Progenitor cell of endocrine pancreas (in vitro differentiated cells): ENCODE results near the gene EFHD2. TPM values are rescaled to one million over a fixed set of nuclear protein-coding genes. Genes with fewer than 3 reads are reported as not detected.
"Not testable (repeated sequence)": the region's sequence is repeated elsewhere in the genome, so short reads cannot be mapped to it uniquely, and the experiment has no call there.

Experiments
- DNase-seq: peaks from one replicate; pipeline ENCODE4 v3.0.0; 2021; ENCODE audit warnings: low spot score; ENCODE audit not compliant: unreplicated experiment
- H3K27ac Mint-ChIP-seq: 2 replicates; pipeline ENCODE4 v1.8.0; 2021; ENCODE audit warnings: mild to moderate bottlenecking, moderate library complexity, mixed read lengths
- H3K27me3 Mint-ChIP-seq: 2 replicates; pipeline ENCODE4 v1.8.0; 2021; ENCODE audit warnings: mixed read lengths
- H3K36me3 Mint-ChIP-seq: 2 replicates; pipeline ENCODE4 v1.8.0; 2022; ENCODE audit warnings: mixed read lengths; ENCODE audit not compliant: insufficient read depth
- H3K4me1 Mint-ChIP-seq: 2 replicates; pipeline ENCODE4 v1.8.0; 2021; ENCODE audit warnings: low read depth, mixed read lengths
- H3K4me3 Mint-ChIP-seq: 2 replicates; pipeline ENCODE4 v1.8.0; 2021; ENCODE audit warnings: low read depth, mild to moderate bottlenecking, moderate library complexity, mixed read lengths
- H3K9me3 Mint-ChIP-seq: 2 replicates; pipeline ENCODE4 v1.8.0; 2021; ENCODE audit warnings: low read depth, mixed read lengths
- total RNA-seq: library from RNA; stranded (reverse); gene quantifications from 2 replicates; pipeline ENCODE4 v1.2.1, GENCODE V29; 2021
- TF ChIP-seq, protein P1 (sequence below): fragments of 200-600 bp; sonication (generic); IDR thresholded peaks from one replicate; pipeline ENCODE4 v1.5.0; 2021; ENCODE audit warnings: antibody characterized with exemption, mild to moderate bottlenecking; ENCODE audit not compliant: unreplicated experiment

Gene EFHD2
- total RNA-seq, 1 donor from 2014 or later = 19.4 TPM

DNA sequence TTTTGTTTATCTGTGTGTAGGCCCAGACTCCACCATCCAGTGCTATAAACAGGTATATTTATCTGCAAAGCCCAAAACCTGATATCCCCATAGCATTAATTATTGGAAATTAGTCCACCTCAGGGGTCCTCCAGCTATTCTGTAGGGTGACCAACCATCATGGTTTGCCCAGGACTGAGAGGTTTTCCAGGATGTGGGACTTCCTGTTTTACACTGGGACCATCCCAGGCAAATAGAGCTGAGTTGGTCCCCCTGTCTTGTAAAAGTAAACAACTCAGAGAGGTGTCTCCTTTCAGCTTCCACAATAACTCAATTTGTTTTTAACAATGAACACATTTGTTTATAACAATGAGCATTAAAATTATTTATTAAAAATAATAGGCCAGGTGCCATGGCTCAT, 58.5 kb downstream of the EFHD2 start:
- H3K27me3 Mint-ChIP-seq = no peaks in the 10 kb centered on the region
- TF ChIP-seq, protein P1, sequence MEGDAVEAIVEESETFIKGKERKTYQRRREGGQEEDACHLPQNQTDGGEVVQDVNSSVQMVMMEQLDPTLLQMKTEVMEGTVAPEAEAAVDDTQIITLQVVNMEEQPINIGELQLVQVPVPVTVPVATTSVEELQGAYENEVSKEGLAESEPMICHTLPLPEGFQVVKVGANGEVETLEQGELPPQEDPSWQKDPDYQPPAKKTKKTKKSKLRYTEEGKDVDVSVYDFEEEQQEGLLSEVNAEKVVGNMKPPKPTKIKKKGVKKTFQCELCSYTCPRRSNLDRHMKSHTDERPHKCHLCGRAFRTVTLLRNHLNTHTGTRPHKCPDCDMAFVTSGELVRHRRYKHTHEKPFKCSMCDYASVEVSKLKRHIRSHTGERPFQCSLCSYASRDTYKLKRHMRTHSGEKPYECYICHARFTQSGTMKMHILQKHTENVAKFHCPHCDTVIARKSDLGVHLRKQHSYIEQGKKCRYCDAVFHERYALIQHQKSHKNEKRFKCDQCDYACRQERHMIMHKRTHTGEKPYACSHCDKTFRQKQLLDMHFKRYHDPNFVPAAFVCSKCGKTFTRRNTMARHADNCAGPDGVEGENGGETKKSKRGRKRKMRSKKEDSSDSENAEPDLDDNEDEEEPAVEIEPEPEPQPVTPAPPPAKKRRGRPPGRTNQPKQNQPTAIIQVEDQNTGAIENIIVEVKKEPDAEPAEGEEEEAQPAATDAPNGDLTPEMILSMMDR = no peak
- H3K36me3 Mint-ChIP-seq = no peaks in the 10 kb centered on the region
- peaks cover 4% of the 10 kb centered on the region for H3K4me1 Mint-ChIP-seq
- H3K9me3 Mint-ChIP-seq = no peaks in the 10 kb centered on the region
- no peak overlapping the region for H3K4me3 Mint-ChIP-seq
- no peak overlapping the region for H3K27ac Mint-ChIP-seq
- DNase-seq = no peak

DNA sequence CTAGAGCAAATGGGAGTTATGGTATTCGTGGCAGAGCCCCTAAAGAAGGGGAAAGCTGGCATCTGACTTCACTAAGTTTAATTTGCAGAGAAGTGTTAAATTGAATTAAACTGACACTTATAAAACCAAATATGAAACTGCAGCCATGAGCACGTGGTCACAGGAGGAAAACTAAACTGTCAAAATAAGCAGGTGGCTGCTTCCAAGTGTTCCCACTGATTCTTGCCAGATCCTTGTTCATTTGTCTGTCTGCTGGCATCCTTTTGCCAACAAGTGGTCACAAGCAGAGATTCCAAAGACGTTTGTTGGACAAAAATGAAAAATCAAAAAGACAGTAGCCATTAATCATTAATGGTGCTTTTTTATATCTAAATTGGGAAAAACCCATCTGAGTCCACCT, 59.7 kb downstream of the EFHD2 start:
- Mint-ChIP-seq H3K4me1 (no peaks in the 10 kb centered on the region), H3K36me3 (no peaks in the 10 kb centered on the region), H3K4me3 (no peak overlapping the region), H3K27ac (no peak overlapping the region), H3K9me3 (no peaks in the 10 kb centered on the region), H3K27me3 (no peaks in the 10 kb centered on the region)
- TF ChIP-seq, protein P1 = no peak
- no peak for DNase-seq

DNA sequence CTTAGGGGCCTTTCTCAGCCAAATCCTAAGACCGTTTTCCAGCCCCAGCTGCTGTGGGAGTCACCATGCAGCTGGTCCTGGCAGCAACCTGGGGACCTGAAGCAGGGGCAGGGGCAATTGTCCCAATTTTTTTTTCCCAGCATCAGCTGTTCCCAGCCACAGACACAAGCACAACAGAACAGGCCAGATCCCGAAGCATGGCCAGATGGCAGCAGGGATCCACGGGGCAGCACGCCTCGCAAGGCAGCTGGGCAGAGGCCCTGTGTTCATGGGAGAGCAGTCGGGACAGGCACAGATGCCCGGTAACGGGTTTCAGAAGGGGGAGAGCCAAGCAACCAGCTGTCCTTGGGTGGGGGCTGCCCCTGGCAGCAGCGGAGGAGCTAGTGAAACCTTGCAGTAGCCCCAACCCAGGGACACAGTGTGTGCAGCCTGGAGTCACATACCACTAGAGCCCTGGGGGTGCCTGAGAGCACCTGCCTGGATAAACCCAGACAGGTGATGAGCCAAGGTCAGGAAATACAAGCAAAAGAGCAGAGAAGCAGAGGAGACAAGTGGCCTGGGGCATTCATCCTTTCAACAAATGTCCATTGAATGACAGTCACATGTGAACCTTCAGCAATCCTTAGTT, 60.2 kb downstream of the EFHD2 start:
- H3K36me3 Mint-ChIP-seq, H3K9me3 Mint-ChIP-seq, H3K27me3 Mint-ChIP-seq, H3K27ac Mint-ChIP-seq, DNase-seq, H3K4me1 Mint-ChIP-seq, H3K4me3 Mint-ChIP-seq: not testable (repeated sequence)

DNA sequence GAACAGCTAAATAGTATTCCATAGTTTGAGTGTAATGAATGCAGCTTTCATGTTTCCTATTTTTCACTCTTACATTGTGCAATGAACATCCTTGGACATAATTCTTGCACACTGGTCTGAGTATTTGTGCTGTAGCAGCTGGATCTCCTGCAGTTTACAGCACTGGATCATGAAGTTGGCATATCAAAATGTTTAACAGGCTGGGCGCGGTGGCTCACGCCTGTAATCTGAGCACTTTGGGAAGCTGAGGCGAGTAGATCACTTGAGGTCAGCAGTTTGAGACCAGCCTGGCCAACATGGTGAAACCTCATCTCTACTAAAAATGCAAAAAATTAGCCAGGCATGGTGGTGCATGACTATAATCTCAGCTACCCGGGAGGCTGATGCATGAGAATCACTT, 61.4 kb downstream of the EFHD2 start:
- not testable (repeated sequence) for H3K36me3 Mint-ChIP-seq, H3K9me3 Mint-ChIP-seq, H3K4me3 Mint-ChIP-seq, DNase-seq, H3K4me1 Mint-ChIP-seq, H3K27me3 Mint-ChIP-seq, H3K27ac Mint-ChIP-seq

DNA sequence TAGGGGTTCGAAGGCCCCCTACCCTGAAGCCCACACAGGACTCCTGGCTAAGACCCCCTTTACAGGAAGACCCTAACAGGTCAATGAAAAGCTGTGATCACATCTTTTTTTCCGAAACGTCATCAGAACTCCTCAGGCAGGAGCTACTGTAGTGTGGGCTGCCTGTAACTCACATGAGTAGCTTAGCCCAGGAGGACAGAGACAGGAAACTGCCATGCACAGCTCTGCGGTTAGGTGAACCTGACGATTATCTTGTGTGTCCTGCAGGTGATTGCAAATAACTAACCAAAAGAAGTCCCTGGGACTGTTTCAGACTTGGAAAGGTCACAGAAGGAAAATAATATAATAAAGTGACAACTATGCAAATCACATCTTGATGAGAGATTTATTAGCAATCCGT, 62.0 kb downstream of the EFHD2 start:
- not testable (repeated sequence) for H3K9me3 Mint-ChIP-seq, H3K27ac Mint-ChIP-seq, H3K4me1 Mint-ChIP-seq, H3K4me3 Mint-ChIP-seq, H3K36me3 Mint-ChIP-seq, DNase-seq, H3K27me3 Mint-ChIP-seq

DNA sequence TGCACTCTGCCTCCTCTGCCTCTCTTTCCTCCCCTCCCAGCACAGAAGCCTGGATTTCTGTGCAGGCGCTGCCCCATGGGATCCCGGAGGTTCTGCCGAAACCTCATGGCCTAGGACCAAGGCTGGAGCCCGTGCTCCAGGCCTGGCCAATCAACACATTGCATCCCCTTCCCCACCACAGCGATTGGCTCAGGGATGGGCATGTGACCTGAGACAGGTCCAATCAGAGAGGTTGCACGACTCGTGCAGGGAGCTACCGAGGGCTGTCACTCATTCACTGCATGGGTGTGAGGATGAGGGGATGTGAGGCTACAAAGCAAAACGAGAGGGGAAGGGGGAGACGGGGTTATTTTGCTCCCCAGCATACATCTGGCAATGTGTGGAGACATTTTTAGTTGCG, 62.9 kb downstream of the EFHD2 start:
- no peak overlapping the region for H3K27ac Mint-ChIP-seq
- TF ChIP-seq, protein P1 = no peak
- H3K27me3 Mint-ChIP-seq = no peaks in the 10 kb centered on the region
- no peak overlapping the region for H3K4me3 Mint-ChIP-seq
- no peaks in the 10 kb centered on the region for H3K36me3 Mint-ChIP-seq
- no peaks in the 10 kb centered on the region for H3K4me1 Mint-ChIP-seq
- no peaks in the 10 kb centered on the region for H3K9me3 Mint-ChIP-seq
- no peak for DNase-seq

DNA sequence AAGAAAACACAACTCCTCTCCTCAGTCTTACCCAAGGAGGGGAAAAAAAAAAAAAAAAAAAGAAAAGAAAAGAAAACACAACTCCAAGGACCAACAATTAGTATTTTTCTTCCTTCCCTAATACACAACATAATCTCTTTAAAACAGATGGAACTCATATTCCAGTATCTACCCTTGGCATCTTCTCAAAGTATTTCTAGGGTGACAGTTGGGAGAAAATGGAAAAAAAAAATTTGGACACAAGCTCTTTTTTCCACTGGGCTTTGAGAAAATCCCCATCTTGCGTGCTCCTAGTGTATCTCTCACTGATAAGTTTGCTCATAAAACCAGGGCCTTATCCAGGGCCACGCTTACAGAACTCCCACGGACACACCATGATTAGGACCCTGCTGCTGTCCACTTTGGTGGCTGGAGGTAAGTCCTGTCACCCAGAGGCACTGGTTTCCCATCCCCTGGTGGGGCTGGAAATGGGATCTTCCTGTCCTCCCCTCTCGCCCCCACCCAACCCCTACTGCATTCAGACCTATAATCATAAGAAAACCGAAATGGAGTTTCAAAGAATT, 66.1 kb downstream of the EFHD2 start, which contains the start of gene CELA2B:
Gene CELA2B (plus strand): TSS at position 353 of the 563 bp plus-strand sequence. CDS start 22 bp downstream, at position 375.
- TF ChIP-seq, protein P1 = no peak
- no peak within 1 kb of the TSS for H3K4me3 Mint-ChIP-seq
- no peaks in the 10 kb centered on the region for H3K27me3 Mint-ChIP-seq
- H3K27ac Mint-ChIP-seq = peak within 1 kb of the TSS; percentile 45
- no peaks in the 10 kb centered on the region for H3K4me1 Mint-ChIP-seq
- H3K9me3 Mint-ChIP-seq = no peaks in the 10 kb centered on the region
- H3K36me3 Mint-ChIP-seq = no peaks in the 10 kb centered on the region
- no peak for DNase-seq
